D721Med (cell line): Measurements from ENCODE around the gene FRMD1.

Source experiments
- DNase-seq: peaks from one replicate; pipeline ENCODE4 v3.0.0; 2011; ENCODE audit warnings: low spot score; ENCODE audit not compliant: insufficient read length
- FAIRE-seq: peaks from 2 replicates; lab custom pipeline; 2011; peaks lifted over from hg19 to GRCh38; lab: Jason Lieb, UNC
- CTCF ChIP-seq: IDR thresholded peaks from 2 replicates; pipeline ENCODE4 v1.5.1; 2012; ENCODE audit warnings: mild to moderate bottlenecking, control low read depth; ENCODE audit not compliant: insufficient read depth; ENCODE audit errors: missing control alignments

Gene FRMD1

GRCh38 chr6:168095171-168095691, 16.2 kb upstream of the FRMD1 start:
- FAIRE-seq (no peak), DNase-seq (no peak)
- TF ChIP-seq CTCF = no peak

- no peak for DNase-seq
- no peak for FAIRE-seq
- TF ChIP-seq CTCF = no peak
Observed at GRCh38 chr6:168093634-168094033, 14.6 kb upstream of the FRMD1 start.

GRCh38 chr6:168093071-168093505, 14.1 kb upstream of the FRMD1 start:
- DNase-seq (no peak), FAIRE-seq (no peak)
- no peak for TF ChIP-seq CTCF

GRCh38 chr6:168092541-168092940, 13.5 kb upstream of the FRMD1 start:
- no peak for DNase-seq

GRCh38 chr6:168091381-168092264, 12.6 kb upstream of the FRMD1 start:
- TF ChIP-seq CTCF = no peak
- no peak for FAIRE-seq
- no peak for DNase-seq

More at GRCh38 chr6:168092541-168092940, 13.5 kb upstream of the FRMD1 start:
- FAIRE-seq = no peak
- TF ChIP-seq CTCF = no peak

GRCh38 chr6:168090706-168091105, 11.7 kb upstream of the FRMD1 start:
- no peak for FAIRE-seq
- TF ChIP-seq CTCF = no peak
- DNase-seq = no peak
